KMS-11 (cell line): Measurements from ENCODE around the gene PREP.

Source experiments
- H2AFZ ChIP-seq: fragments of 200-600 bp; sonication (generic); 2 replicates; pipeline ENCODE4 v1.6.1; 2016; ENCODE audit warnings: antibody characterized with exemption, mixed run types, low read depth
- H3K27ac ChIP-seq: fragments of 200-600 bp; sonication (generic); 2 replicates; pipeline ENCODE4 v1.6.1; 2016; ENCODE audit warnings: mild to moderate bottlenecking, mixed run types
- H3K27me3 ChIP-seq: fragments of 200-600 bp; sonication (generic); 2 replicates; pipeline ENCODE4 v1.6.1; 2017; ENCODE audit warnings: mild to moderate bottlenecking, low read depth, mixed run types, moderate library complexity; ENCODE audit not compliant: insufficient read depth
- H3K36me3 ChIP-seq: fragments of 200-600 bp; sonication (generic); 2 replicates; pipeline ENCODE4 v1.6.1; 2017; ENCODE audit warnings: mild to moderate bottlenecking, mixed run types; ENCODE audit not compliant: insufficient read depth
- H3K4me1 ChIP-seq: fragments of 200-600 bp; sonication (generic); 2 replicates; pipeline ENCODE4 v1.6.1; 2016; ENCODE audit warnings: mild to moderate bottlenecking, low read depth, mixed run types; ENCODE audit not compliant: poor library complexity, severe bottlenecking
- H3K4me2 ChIP-seq: fragments of 200-600 bp; sonication (generic); 2 replicates; pipeline ENCODE4 v1.7.0; 2016; ENCODE audit warnings: mild to moderate bottlenecking, mixed run types
- H3K4me3 ChIP-seq: fragments of 200-600 bp; sonication (generic); IDR thresholded peaks from 2 replicates; pipeline ENCODE4 v1.6.1; 2017; ENCODE audit warnings: low read depth, low read length, mixed read lengths; ENCODE audit not compliant: insufficient read depth
- H3K79me2 ChIP-seq: fragments of 200-600 bp; sonication (generic); 2 replicates; pipeline ENCODE4 v1.6.1; 2016; ENCODE audit warnings: low read depth, mixed run types; ENCODE audit not compliant: insufficient read depth
- H3K9ac ChIP-seq: fragments of 200-600 bp; sonication (generic); 2 replicates; pipeline ENCODE4 v1.6.1; 2016; ENCODE audit warnings: mild to moderate bottlenecking, mixed run types
- H4K20me1 ChIP-seq: fragments of 200-600 bp; sonication (generic); 2 replicates; pipeline ENCODE4 v1.6.1; 2016; ENCODE audit warnings: mild to moderate bottlenecking, mixed run types; ENCODE audit not compliant: insufficient read depth
- TF ChIP-seq, protein P1 (sequence below): fragments of 200-600 bp; sonication (generic); conservative IDR thresholded peaks from 2 replicates; pipeline ENCODE4 v1.6.1; 2017; ENCODE audit warnings: low read depth, mild to moderate bottlenecking, antibody characterized with exemption, low read length, moderate library complexity, mixed read lengths

The PREP gene

DNA sequence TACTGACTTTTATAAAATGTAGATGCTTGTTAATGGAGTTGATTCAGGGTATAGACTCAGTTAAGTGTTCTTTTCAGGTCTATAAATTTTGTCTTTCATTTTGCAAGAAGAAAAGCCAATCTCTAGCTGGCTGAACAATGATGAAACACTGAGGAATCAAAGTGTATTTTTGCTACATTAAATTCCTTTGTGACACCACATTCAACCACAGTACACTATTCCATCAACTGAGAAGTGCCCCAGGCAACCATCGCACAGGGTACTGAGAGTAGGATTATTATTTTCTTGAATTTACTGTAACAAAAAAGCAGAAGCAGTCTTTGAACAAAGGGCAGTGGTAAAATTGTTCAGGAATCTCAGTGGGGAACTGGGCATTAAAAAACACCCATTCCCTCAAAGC lies 83.6 kb downstream of the PREP start:
- Histone ChIP-seq H4K20me1 (no peaks in the 10 kb centered on the region), H3K9ac (no peak overlapping the region), H3K79me2 (no peaks in the 10 kb centered on the region), H3K36me3 (no peaks in the 10 kb centered on the region), H3K27ac (no peak overlapping the region), H3K4me1 (peaks cover 32% of the 10 kb centered on the region), H3K27me3 (no peaks in the 10 kb centered on the region), H3K4me2 (no peak overlapping the region), H2AFZ (no peak overlapping the region), H3K4me3 (no peak overlapping the region)
- TF ChIP-seq, protein P1, sequence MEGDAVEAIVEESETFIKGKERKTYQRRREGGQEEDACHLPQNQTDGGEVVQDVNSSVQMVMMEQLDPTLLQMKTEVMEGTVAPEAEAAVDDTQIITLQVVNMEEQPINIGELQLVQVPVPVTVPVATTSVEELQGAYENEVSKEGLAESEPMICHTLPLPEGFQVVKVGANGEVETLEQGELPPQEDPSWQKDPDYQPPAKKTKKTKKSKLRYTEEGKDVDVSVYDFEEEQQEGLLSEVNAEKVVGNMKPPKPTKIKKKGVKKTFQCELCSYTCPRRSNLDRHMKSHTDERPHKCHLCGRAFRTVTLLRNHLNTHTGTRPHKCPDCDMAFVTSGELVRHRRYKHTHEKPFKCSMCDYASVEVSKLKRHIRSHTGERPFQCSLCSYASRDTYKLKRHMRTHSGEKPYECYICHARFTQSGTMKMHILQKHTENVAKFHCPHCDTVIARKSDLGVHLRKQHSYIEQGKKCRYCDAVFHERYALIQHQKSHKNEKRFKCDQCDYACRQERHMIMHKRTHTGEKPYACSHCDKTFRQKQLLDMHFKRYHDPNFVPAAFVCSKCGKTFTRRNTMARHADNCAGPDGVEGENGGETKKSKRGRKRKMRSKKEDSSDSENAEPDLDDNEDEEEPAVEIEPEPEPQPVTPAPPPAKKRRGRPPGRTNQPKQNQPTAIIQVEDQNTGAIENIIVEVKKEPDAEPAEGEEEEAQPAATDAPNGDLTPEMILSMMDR: no peak

DNA sequence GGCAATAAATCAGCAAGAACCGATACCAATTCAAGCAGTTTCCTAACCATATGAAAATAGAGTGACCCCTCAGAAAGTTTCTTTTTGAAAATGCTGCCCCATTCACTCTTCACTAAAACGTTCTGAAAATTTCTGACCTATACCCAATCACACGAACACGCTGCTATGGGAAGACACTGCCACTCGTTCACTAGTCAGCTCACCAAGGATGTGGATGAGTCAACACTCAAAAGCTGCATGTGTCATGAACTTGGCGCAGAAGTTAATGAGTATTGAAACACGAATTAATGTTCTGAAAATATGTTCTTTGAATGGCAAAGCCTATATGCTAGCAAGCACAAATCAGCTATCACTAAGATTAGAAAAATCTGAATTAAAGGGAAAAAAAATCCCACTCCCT lies 84.2 kb downstream of the PREP start:
- H3K36me3 ChIP-seq: no peaks in the 10 kb centered on the region
- H4K20me1 ChIP-seq: no peaks in the 10 kb centered on the region
- no peak overlapping the region for H2AFZ ChIP-seq
- H3K9ac ChIP-seq: no peak overlapping the region
- TF ChIP-seq, protein P1: no peak
- H3K4me2 ChIP-seq: no peak overlapping the region
- H3K79me2 ChIP-seq: no peaks in the 10 kb centered on the region
- H3K27ac ChIP-seq: no peak overlapping the region
- H3K4me3 ChIP-seq: no peak overlapping the region
- no peaks in the 10 kb centered on the region for H3K27me3 ChIP-seq
- H3K4me1 ChIP-seq: peaks cover 25% of the 10 kb centered on the region

GRCh38 chr6:105317607-105318533 lies 85.0 kb downstream of the PREP start:
- Histone ChIP-seq H3K4me1 (peaks cover 17% of the 10 kb centered on the region), H3K79me2 (no peaks in the 10 kb centered on the region), H3K4me3 (no peak overlapping the region), H3K27ac (no peak overlapping the region), H3K36me3 (no peaks in the 10 kb centered on the region), H3K27me3 (no peaks in the 10 kb centered on the region), H3K9ac (no peak overlapping the region), H3K4me2 (no peak overlapping the region), H2AFZ (no peak overlapping the region), H4K20me1 (no peaks in the 10 kb centered on the region)
- TF ChIP-seq, protein P1: peak; percentile 40; the same call in 1 of the 2 replicates

GRCh38 chr6:105313211-105313610 lies 89.7 kb downstream of the PREP start:
- Histone ChIP-seq H3K36me3 (no peaks in the 10 kb centered on the region), H3K27me3 (no peaks in the 10 kb centered on the region), H4K20me1 (no peaks in the 10 kb centered on the region), H3K79me2 (no peaks in the 10 kb centered on the region), H3K27ac (no peak overlapping the region), H3K4me3 (no peak overlapping the region), H3K4me1 (no peaks in the 10 kb centered on the region), H3K9ac (no peak overlapping the region), H2AFZ (no peak overlapping the region), H3K4me2 (no peak overlapping the region)
- TF ChIP-seq, protein P1: no peak
